Stomach (tissue), 9 donors: ENCODE data around the gene SSR1. TPM values are rescaled to one million over a fixed set of nuclear protein-coding genes. Genes with fewer than 3 reads are reported as not detected.

Experiments
- DNase-seq, 2 donors: peaks; one replicate each; pipeline versions ENCODE4 v3.0.0 to v3.0.0-alpha.2; 2013 to 2019
- H3K27ac ChIP-seq, 5 donors: fragments of 200-600 bp in 4 of 5; sonication (generic) in 4 of 5; one replicate each; pipeline ENCODE4 v1.5.1; 2013 to 2019; ENCODE audit warnings: mild to moderate bottlenecking in 1 of 5, moderate library complexity in 1 of 5
- H3K27me3 ChIP-seq, 3 donors: fragments of 200-600 bp; sonication (generic); one replicate each; pipeline ENCODE4 v1.5.1; 2017 to 2019; ENCODE audit warnings: mixed run types in 1 of 3
- H3K36me3 ChIP-seq, 4 donors: fragments of 200-600 bp; sonication (generic); 1 replicate in 3 of 4; 2 replicates in 1 of 4; pipeline ENCODE4 v1.5.1; 2016 to 2019
- H3K4me1 ChIP-seq, 4 donors: fragments of 200-600 bp; sonication (generic); one replicate each; pipeline ENCODE4 v1.5.1; 2016 to 2019
- H3K4me3 ChIP-seq, 4 donors: fragments of 200-600 bp; sonication (generic) in 3 of 4; one replicate each; pipeline ENCODE4 v1.5.1; 2016 to 2019; ENCODE audit warnings: mild to moderate bottlenecking in 1 of 4
- H3K9me3 ChIP-seq, 4 donors: fragments of 200-600 bp; sonication (generic); one replicate each; pipeline ENCODE4 v1.5.1; 2016 to 2019
- CTCF ChIP-seq, 7 experiments: fragments of 450-650 bp in 4 of 7; fragments of 200-600 bp in 3 of 7; sonication (generic) in 3 of 7; IDR thresholded peaks; one replicate each; pipeline ENCODE4 v1.5.1; 2016 to 2019; ENCODE audit warnings: antibody characterized with exemption in 7 of 7, control low read depth in 2 of 7, mild to moderate bottlenecking in 1 of 7
- EP300 ChIP-seq: sonication (generic); formaldehyde crosslinking; IDR thresholded peaks from one replicate; pipeline ENCODE4 v1.6.1; 2017; ENCODE audit warnings: antibody characterized with exemption
- POLR2A ChIP-seq, 4 donors: fragments of 450-650 bp; IDR thresholded peaks; one replicate each; pipeline ENCODE4 v1.6.1; 2016; ENCODE audit warnings: antibody characterized with exemption in 4 of 4, control low read depth in 2 of 4, mild to moderate bottlenecking in 1 of 4, moderate library complexity in 1 of 4
- POLR2AphosphoS5 ChIP-seq, 3 donors: sonication (generic); formaldehyde crosslinking; IDR thresholded peaks; one replicate each; pipeline ENCODE4 v1.6.1; 2016; ENCODE audit warnings: antibody characterized with exemption in 3 of 3
- WGBS, 5 donors: extraction: QIAGEN DNeasy Blood & Tissue Kit in 3 of 5; methylation state at CpG; one replicate each; pipeline versions ENCODE4 v1.1.5 to v1.1.7; 2013 to 2018; 5-methylcytosine and 5-hydroxymethylcytosine counted together
- intact Hi-C: fragments of 100-400 bp; cut with DNase I; formaldehyde crosslinking; loops from one replicate; pipeline ENCODE4 v1.15.1; 2023; ENCODE audit warnings: low total_unique reads
- polyA plus RNA-seq, 3 donors: library from polyadenylated mRNA; stranded (reverse); fragments of 200-250 nt; gene quantifications; one replicate each; pipeline ENCODE4 v1.2.3, GENCODE V29; 2013
- total RNA-seq, 5 donors: library from RNA; depleted of rRNA; stranded (reverse); fragments of >200 nt; gene quantifications; one replicate each; pipeline versions ENCODE4 v1.1.0 to v1.2.3, GENCODE V29; 2014 to 2016
- donor health status: healthy with polysubstance abuse.
- donor health status: Bipolar disorder and iron deficiency.
- donor health status: healthy.

Gene SSR1
- total and polyA plus RNA-seq, 8 donors = 11.6 to 62.4 (median 30.1) TPM

- Histone ChIP-seq H3K27ac (no peak overlapping the region), H3K4me3 (peak overlapping the region in 2 of 4 donors; percentile 97 to 99), H3K9me3 (no peaks in the 10 kb centered on the region), H3K27me3 (no peaks in the 10 kb centered on the region), H3K36me3 (peaks cover 20 to 37% (median 37%) of the 10 kb centered on the region in 4 donors), H3K4me1 (peaks cover 11 to 60% (median 42%) of the 10 kb centered on the region in 4 donors)
- peak in 1 of 2 donors; percentile 7 for DNase-seq
- TF ChIP-seq POLR2AphosphoS5 (IDR thresholded peaks at IDR 0.05) (no peak), EP300 (no peak), POLR2A (IDR thresholded peaks at IDR 0.05) (no peak), CTCF (IDR thresholded peaks at IDR 0.05) (no peak)
- intact Hi-C loops = no loop called here
- WGBS, 5 donors = 30 to 59% (median 50%) methylated on average over 1 of the region's 1 CpG
Measured at GRCh38 chr6:7311176-7311575, 1.8 kb downstream of the SSR1 start.

GRCh38 chr6:7309050-7309449 lies 3.9 kb downstream of the SSR1 start:
- no peak for DNase-seq
- H3K27ac ChIP-seq = no peak overlapping the region
- H3K4me1 ChIP-seq = peaks cover 13 to 74% (median 42%) of the 10 kb centered on the region in 4 donors
- H3K27me3 ChIP-seq = no peaks in the 10 kb centered on the region
- H3K36me3 ChIP-seq = peaks cover 34 to 59% (median 58%) of the 10 kb centered on the region in 4 donors
- 58 to 95% (median 78%) methylated on average over 4 to 5 of the region's 5 CpGs for WGBS, 5 donors
- no peaks in the 10 kb centered on the region for H3K9me3 ChIP-seq
- intact Hi-C loops = no loop called here
- no peak overlapping the region for H3K4me3 ChIP-seq
- TF ChIP-seq EP300 (no peak), POLR2AphosphoS5 (IDR thresholded peaks at IDR 0.05) (no peak), CTCF (IDR thresholded peaks at IDR 0.05) (no peak), POLR2A (IDR thresholded peaks at IDR 0.05) (no peak)

GRCh38 chr6:7307533-7307932 lies 5.5 kb downstream of the SSR1 start:
- H3K27me3 ChIP-seq = no peaks in the 10 kb centered on the region
- H3K9me3 ChIP-seq = no peaks in the 10 kb centered on the region
- peaks cover 13 to 67% (median 36%) of the 10 kb centered on the region in 4 donors for H3K4me1 ChIP-seq
- intact Hi-C loops = no loop called here
- H3K4me3 ChIP-seq = no peak overlapping the region
- TF ChIP-seq CTCF (IDR thresholded peaks at IDR 0.05) (no peak), POLR2A (IDR thresholded peaks at IDR 0.05) (no peak), POLR2AphosphoS5 (IDR thresholded peaks at IDR 0.05) (no peak)
- DNase-seq = no peak
- H3K27ac ChIP-seq = no peak overlapping the region
- 95 to 98% (median 97%) methylated on average over 5 of the region's 5 CpGs for WGBS, 5 donors
- H3K36me3 ChIP-seq = peaks cover 41 to 74% (median 74%) of the 10 kb centered on the region in 4 donors

GRCh38 chr6:7304821-7305220 lies 8.2 kb downstream of the SSR1 start:
- no peak for DNase-seq
- Histone ChIP-seq H3K9me3 (no peaks in the 10 kb centered on the region), H3K27me3 (no peaks in the 10 kb centered on the region), H3K4me3 (no peak overlapping the region), H3K36me3 (peaks cover 61 to 100% (median 99%) of the 10 kb centered on the region in 4 donors), H3K27ac (no peak overlapping the region), H3K4me1 (peaks cover 8 to 60% (median 27%) of the 10 kb centered on the region in 4 donors)
- TF ChIP-seq CTCF (IDR thresholded peaks at IDR 0.05) (no peak), POLR2A (IDR thresholded peaks at IDR 0.05) (no peak), EP300 (no peak), POLR2AphosphoS5 (IDR thresholded peaks at IDR 0.05) (no peak)
- intact Hi-C loops = no loop called here
- 53 to 84% (median 64%) methylated on average over 1 of the region's 1 CpG for WGBS, 5 donors
